HG03558 (cell line): ENCODE results near the gene FOXJ1.

Experiments used
- ATAC-seq: cut with Tn5 transposase; IDR thresholded peaks from one replicate; pipeline ENCODE4 v1.9.1; 2021; ENCODE audit warnings: moderate number of reproducible peaks; ENCODE audit not compliant: unreplicated experiment; ENCODE audit errors: extremely low read depth

FOXJ1 gene

GRCh38 chr17:76130473-76130872 lies 10.6 kb downstream of the FOXJ1 start:
- ATAC-seq: no peak

- ATAC-seq: no peak
These were observed 15.1 kb downstream of the FOXJ1 start for GRCh38 chr17:76125922-76126321.

GRCh38 chr17:76125391-76125675 lies 15.7 kb downstream of the FOXJ1 start:
- ATAC-seq: no peak

- no peak for ATAC-seq
These were observed 16.3 kb downstream of the FOXJ1 start for GRCh38 chr17:76124582-76125390.

DNA sequence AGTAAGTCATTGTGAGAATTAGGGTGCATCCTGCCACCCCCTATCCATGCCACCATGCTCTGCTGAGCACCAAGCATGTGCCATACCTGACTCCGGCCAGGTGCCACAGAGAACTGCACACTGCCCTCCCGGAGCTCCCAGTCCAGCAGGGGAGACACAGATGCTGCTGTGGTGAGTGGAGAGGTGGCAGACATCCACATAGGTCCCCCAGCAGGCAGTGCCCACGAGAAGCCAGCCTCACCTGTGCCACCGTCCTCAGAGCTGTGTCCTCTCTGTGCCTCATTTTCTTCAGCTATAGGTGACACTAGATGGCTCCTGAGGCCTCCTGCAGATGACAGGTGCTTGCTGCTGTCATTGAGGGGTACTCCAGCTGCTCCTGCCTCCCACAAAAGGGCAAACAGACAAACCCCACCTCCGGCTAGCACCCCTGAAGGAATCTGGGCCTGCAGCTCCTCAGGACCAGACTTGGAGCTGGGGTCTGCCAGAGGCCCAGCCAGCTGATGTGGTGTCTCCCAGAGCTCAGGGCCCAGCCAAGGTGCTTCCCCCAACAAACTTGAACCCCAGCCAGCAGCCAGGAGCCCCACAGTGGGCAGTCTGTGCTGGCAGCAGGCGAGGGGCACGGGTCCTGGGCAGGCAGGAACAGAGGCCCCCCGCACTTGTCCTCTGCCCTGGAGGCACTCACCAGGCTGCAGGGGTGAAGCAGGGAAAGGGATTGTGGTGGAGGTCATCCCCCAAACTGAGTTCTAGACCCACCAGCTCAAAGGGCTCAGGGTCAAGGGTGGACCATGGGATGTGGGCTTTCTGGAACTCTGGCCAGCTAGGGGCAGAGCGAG lies 17.1 kb downstream of the FOXJ1 start:
- no peak for ATAC-seq

GRCh38 chr17:76123191-76123499 lies 17.9 kb downstream of the FOXJ1 start:
- no peak for ATAC-seq

GRCh38 chr17:76122431-76123190 lies 18.4 kb downstream of the FOXJ1 start:
- no peak for ATAC-seq

DNA sequence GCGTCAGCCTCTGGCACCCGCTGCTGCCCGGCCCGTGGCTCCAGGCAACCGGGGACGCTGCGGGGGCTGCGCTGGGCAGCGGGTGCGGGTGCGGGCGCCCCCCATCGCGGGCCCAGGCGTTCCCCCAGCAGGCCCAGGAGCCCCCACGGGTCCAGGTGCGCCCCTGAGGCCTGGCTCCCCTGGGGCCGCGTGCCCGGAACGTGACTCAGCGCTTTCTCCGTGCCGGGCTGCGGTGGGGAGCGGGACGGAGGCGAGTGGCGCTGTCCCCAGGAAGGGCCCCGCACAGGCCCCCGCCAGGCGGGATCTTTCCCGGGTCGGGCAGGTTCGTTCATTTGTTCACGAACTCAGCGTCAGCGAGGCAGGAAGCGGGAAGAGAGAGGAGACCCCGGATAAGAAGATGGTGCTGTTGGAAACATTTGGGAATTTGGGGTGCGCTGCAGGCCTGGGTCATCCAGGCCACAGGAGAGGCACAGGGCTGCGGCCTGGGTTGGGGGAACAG lies 19.1 kb downstream of the FOXJ1 start:
- ATAC-seq: no peak

DNA sequence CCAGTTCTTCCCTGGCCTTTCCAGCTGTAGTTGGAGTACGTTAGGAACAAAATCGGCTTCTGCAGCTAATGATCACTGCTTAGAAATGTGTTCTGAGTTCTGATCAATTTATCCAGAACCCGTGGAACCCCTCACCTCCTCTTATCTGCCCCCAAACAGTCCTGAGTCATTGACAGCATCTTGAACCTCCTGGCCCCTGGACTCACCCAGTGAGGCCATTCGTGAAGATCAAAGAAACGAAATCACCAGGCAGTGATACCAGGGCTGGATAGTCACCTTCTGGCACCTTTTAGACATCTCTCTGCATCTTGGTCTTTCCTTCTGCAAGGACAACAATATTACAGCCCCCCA lies 20.4 kb downstream of the FOXJ1 start:
- no peak for ATAC-seq

DNA sequence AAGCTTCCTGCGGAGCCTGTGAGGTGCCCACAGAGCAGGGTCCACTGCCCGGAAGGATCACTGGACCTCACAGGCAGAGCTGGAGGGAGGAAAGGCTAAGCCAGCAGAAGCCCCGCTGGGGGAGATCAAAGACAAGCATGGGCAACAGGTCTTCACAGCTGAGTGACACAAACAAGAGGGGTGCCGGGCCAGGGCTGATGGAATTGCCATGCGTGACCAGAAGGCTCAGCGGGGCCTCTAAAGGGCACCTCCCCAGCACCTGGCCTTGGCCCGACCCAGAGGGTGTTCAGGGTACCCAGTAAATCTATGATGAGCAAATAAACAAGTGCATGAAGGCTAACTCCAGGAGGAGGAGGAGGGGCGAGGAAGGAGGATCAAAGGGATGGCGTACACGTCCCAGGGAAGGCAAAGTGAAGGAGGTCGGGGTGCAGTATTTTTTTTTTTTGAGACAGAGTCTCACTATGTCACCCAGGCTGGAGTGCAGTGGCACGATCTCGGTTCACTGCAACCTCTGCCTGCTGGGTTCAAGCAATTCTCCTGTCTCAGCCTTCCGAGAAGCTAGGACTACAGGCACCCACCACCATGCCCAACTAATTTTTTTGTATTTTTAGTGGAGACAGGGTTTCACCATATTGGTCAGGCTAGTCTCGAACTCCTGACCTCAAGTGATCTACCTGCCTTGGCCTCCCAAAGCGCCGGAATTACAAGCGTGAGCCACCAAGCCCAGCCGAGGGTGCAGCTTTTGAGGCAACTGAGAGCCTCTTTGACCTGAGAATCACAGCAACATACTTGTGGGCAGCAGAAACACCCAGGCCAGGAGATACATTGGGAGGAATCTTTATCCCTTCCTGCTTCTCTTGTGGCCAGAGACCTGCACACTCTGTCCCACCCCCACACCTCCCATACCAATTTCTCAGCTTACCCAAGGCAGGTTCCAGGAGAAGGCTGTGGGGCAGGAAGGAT lies 21.4 kb downstream of the FOXJ1 start:
- no peak for ATAC-seq

DNA sequence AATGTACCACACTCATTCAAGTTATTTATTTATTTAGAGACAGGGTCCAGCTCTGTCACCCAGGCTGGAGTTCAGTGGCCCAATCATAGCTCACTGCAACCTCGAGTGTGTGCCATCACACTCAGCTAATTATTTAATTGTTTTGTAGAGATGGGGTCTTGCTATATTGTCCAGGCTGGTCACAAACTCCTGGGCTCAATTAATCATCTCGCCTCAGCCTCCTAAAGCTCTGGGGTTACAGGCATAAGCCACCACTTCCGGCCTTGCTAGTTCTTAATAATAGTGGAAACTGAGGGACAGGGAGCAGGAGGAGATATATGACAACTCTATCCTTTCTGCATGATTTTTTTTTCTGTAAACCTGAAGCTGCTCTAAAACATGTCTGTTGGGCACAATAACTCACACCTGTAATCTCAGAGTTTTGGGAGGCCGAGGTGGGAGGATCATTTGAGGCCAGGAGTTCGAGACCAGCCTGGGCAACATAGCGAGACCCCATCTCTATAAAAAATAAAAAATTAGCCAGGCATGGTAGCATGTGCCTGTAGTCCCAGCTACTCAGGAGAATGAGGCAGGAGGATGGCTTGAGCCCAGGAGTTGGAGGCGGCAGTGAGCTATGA lies 25.8 kb downstream of the FOXJ1 start:
- ATAC-seq: no peak

GRCh38 chr17:76111956-76112355 lies 29.1 kb downstream of the FOXJ1 start:
- ATAC-seq: no peak

DNA sequence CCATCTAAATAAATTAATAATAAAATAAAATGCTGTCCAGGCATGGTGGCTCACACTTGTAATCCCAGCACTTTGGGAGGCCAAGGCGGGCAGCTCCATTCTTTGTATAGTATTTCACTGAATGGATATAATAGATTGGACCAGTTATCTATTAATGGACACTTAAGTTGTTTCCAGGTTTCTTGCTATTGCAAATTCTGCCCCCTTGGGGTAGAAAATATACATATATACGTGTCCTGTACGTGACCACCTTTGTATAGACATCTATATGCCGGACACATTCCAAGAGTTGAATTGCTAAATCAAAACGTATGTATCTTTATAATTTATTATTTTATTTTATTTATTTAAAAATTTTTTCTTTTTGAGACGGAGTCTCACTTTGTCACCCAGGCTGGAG lies 33.5 kb downstream of the FOXJ1 start:
- ATAC-seq: no peak

DNA sequence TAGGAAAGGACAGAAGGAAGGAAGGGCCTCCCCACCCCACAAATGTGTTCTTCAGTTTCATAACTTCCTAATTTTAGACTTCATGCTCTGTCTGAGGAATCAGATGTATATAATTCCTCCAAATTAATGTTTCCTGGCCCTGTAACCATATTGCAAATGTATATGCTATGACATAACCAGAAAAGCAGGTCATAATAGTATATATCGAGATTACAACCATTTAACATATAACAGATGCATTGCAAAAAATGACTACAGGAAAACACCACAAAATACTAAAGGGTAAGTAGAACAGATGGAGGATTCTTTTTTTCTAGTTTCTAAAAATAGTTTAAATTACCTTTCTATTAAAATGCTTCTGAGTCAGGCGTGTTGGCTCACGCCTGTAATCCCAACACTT lies 34.3 kb downstream of the FOXJ1 start:
- no peak for ATAC-seq

DNA sequence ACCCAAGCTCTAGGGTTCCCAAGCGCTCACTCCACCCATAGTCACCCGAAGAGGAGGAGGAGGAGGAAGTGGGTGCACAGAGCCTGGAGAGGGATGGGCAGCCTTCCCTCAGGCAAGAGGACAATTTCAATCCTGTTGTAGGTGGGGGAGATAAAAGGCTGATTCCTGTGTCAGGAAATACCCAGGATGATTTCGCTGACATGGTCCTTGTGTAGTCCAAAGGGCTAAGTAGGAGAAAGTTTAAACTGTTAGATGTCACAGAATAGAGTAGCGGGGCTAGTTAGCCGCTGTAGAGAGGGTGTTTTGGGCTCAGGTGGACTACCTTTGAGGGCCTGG lies 36.2 kb downstream of the FOXJ1 start:
- ATAC-seq: no peak

GRCh38 chr17:76104140-76104895 lies 36.7 kb downstream of the FOXJ1 start:
- no peak for ATAC-seq

GRCh38 chr17:76103274-76104139 lies 37.5 kb downstream of the FOXJ1 start, which contains the start of gene EXOC7:
EXOC7 (minus strand) TSS chr17:76103787; CDS start chr17:76103692, 95 bp downstream.
- ATAC-seq: peak; percentile 74

DNA sequence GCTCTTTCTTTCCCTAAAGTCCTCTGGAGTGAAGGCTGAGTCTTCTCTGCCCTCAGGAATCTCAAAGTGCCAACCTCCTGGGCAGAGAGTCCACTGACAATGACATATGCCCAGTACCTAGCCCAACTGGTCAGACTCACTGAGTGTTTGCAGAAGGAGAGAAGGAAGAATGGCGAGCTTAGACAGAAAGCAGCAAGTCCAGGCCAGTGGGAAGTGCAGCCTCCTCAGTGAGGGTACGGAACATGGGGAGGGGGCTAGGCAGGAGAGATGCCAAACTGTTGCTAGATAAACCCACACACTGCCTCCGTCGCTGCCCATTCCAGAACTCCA lies 38.1 kb downstream of the FOXJ1 start:
- no peak for ATAC-seq
